ENCODE measurements around the gene DBET. TPM values are rescaled to one million over a fixed set of nuclear protein-coding genes. Genes with fewer than 3 reads are reported as not detected.
"Not testable (repeated sequence)": the region's sequence is repeated elsewhere in the genome, so short reads cannot be mapped to it uniquely, and the experiment has no call there.

Gene DBET
- total and polyA plus RNA-seq, 3 donors from 2014 or later: not detected

- H3K4me3 ChIP-seq: no peak overlapping the region
- H3K9me3 ChIP-seq: no peaks in the 10 kb centered on the region
- peak; percentile 63 for DNase-seq
- WGBS, 2 donors: 4 to 7% methylated on average over 39 to 50 of the region's 55 CpGs
- intact Hi-C loops (cut with DNase I; ENCODE audit: low total_unique reads): no loop called here
- H3K27ac ChIP-seq: no peak overlapping the region
- H3K4me1 ChIP-seq: peaks cover 3% of the 10 kb centered on the region
- no peak for TF ChIP-seq POLR2A (IDR thresholded peaks at IDR 0.05)
- no peak for TF ChIP-seq CTCF (IDR thresholded peaks at IDR 0.05)
- no peaks in the 10 kb centered on the region for H3K27me3 ChIP-seq
- H3K36me3 ChIP-seq (ENCODE audit: low read depth, missing control alignments): no peaks in the 10 kb centered on the region
These were observed 43.2 kb upstream of the DBET start for GRCh38 chr4:190020790-190021717.

- H3K4me3 ChIP-seq; H3K9me3 ChIP-seq; H3K27me3 ChIP-seq; H3K36me3 ChIP-seq (ENCODE audit: low read depth, missing control alignments); H3K4me1 ChIP-seq; DNase-seq; intact Hi-C loops (cut with DNase I; ENCODE audit: low total_unique reads); H3K27ac ChIP-seq: not testable (repeated sequence)
- 31 to 35% methylated on average over 14 to 24 of the region's 39 CpGs for WGBS, 2 donors
These were observed 42.3 kb upstream of the DBET start for GRCh38 chr4:190021973-190022372.

- H3K4me1 ChIP-seq; H3K27me3 ChIP-seq; H3K9me3 ChIP-seq; H3K36me3 ChIP-seq (ENCODE audit: low read depth, missing control alignments); DNase-seq; H3K4me3 ChIP-seq; intact Hi-C loops (cut with DNase I; ENCODE audit: low total_unique reads); H3K27ac ChIP-seq: not testable (repeated sequence)
- 11 to 21% methylated on average over 9 to 40 of the region's 47 CpGs for WGBS, 2 donors
These were observed 41.6 kb upstream of the DBET start for GRCh38 chr4:190022614-190023281.

- DNase-seq; H3K4me1 ChIP-seq; H3K9me3 ChIP-seq; H3K27ac ChIP-seq; H3K36me3 ChIP-seq (ENCODE audit: low read depth, missing control alignments); H3K27me3 ChIP-seq; intact Hi-C loops (cut with DNase I; ENCODE audit: low total_unique reads); H3K4me3 ChIP-seq: not testable (repeated sequence)
- no CpG with 5 or more reads among the region's 10 CpGs for WGBS, 2 donors
These were observed 37.1 kb upstream of the DBET start, which contains the start of gene FRG2 for GRCh38 chr4:190027156-190027555. TSS of gene FRG2 (minus strand) at chr4:190027256. CDS start at chr4:190027204, 52 bp downstream.

GRCh38 chr4:190031264-190031663 is 33.0 kb upstream of the DBET start:
- intact Hi-C loops (cut with DNase I; ENCODE audit: low total_unique reads); DNase-seq; H3K4me3 ChIP-seq; H3K27me3 ChIP-seq; H3K36me3 ChIP-seq (ENCODE audit: low read depth, missing control alignments); H3K4me1 ChIP-seq; H3K27ac ChIP-seq; H3K9me3 ChIP-seq: not testable (repeated sequence)
- WGBS, 2 donors: 58 to 60% methylated on average over 3 of the region's 5 CpGs

- H3K4me1 ChIP-seq; intact Hi-C loops (cut with DNase I; ENCODE audit: low total_unique reads); H3K27me3 ChIP-seq; H3K36me3 ChIP-seq (ENCODE audit: low read depth, missing control alignments); H3K9me3 ChIP-seq; DNase-seq; H3K27ac ChIP-seq: not testable (repeated sequence)
- peak overlapping the region in 1 of 2 donors; percentile 13 for H3K4me3 ChIP-seq
- 3% methylated on average over 6 of the region's 39 CpGs; no CpG with 5 or more reads in 1 of the 2 donors for WGBS, 2 donors
These were observed 26.5 kb upstream of the DBET start for GRCh38 chr4:190037704-190038388.

GRCh38 chr4:190040873-190041272 is 23.4 kb upstream of the DBET start:
- H3K36me3 ChIP-seq (ENCODE audit: low read depth, missing control alignments); H3K27me3 ChIP-seq; H3K4me3 ChIP-seq; intact Hi-C loops (cut with DNase I; ENCODE audit: low total_unique reads); DNase-seq; H3K9me3 ChIP-seq; H3K27ac ChIP-seq; H3K4me1 ChIP-seq: not testable (repeated sequence)
- 25 to 32% methylated on average over 20 to 29 of the region's 40 CpGs for WGBS, 2 donors

GRCh38 chr4:190047627-190048026 is 16.7 kb upstream of the DBET start:
- H3K4me3 ChIP-seq; H3K9me3 ChIP-seq; H3K27me3 ChIP-seq; H3K36me3 ChIP-seq (ENCODE audit: low read depth, missing control alignments); H3K27ac ChIP-seq; intact Hi-C loops (cut with DNase I; ENCODE audit: low total_unique reads); H3K4me1 ChIP-seq; DNase-seq: not testable (repeated sequence)
- WGBS, 2 donors: 0% methylated on average over 1 of the region's 12 CpGs

- 26% methylated on average over 7 of the region's 28 CpGs; no CpG with 5 or more reads in 1 of the 2 donors for WGBS, 2 donors
- H3K4me3 ChIP-seq; H3K9me3 ChIP-seq; H3K4me1 ChIP-seq; H3K36me3 ChIP-seq (ENCODE audit: low read depth, missing control alignments); intact Hi-C loops (cut with DNase I; ENCODE audit: low total_unique reads); H3K27ac ChIP-seq; H3K27me3 ChIP-seq: not testable (repeated sequence)
- peak; percentile 23 for DNase-seq
These were observed 14.7 kb upstream of the DBET start for GRCh38 chr4:190049378-190050239.

GRCh38 chr4:190058997-190059396 is 5.3 kb upstream of the DBET start:
- H3K36me3 ChIP-seq (ENCODE audit: low read depth, missing control alignments); DNase-seq; H3K9me3 ChIP-seq; H3K4me3 ChIP-seq; H3K27me3 ChIP-seq; H3K27ac ChIP-seq; intact Hi-C loops (cut with DNase I; ENCODE audit: low total_unique reads); H3K4me1 ChIP-seq: not testable (repeated sequence)
- 57% methylated on average over 4 of the region's 4 CpGs; no CpG with 5 or more reads in 1 of the 2 donors for WGBS, 2 donors

Data from testis (tissue), 3 donors.